OCI-LY3 (cell line): ENCODE measurements around the gene CLIP2.
"Not testable (repeated sequence)": the region's sequence is repeated elsewhere in the genome, so short reads cannot be mapped to it uniquely, and the experiment has no call there.

Experiments used
- H2AFZ ChIP-seq: fragments of 200-600, 300-600 bp; shearing (Covaris generic); 2 replicates; pipeline ENCODE4 v1.6.0; 2014; ENCODE audit warnings: antibody characterized with exemption, low read depth, low read length
- H3K27ac ChIP-seq: fragments of 200-600, 300-600 bp; sonication (generic); 2 replicates; pipeline ENCODE4 v1.5.1; 2014; ENCODE audit warnings: mild to moderate bottlenecking, low read length, moderate library complexity, mixed read lengths
- H3K27me3 ChIP-seq: fragments of 200-600, 300-600 bp; sonication (generic); 2 replicates; pipeline ENCODE4 v1.6.1; 2014; ENCODE audit warnings: low read depth, low read length, mixed read lengths
- H3K36me3 ChIP-seq: fragments of 200-600, 300-600 bp; sonication (generic); replicated peaks from 2 replicates; pipeline ENCODE3; 2014; ENCODE audit warnings: low read depth, low read length, mixed read lengths
- H3K4me1 ChIP-seq: fragments of 300-600, 200-600 bp; sonication (generic); 2 replicates; pipeline ENCODE4 v1.6.1; 2014; ENCODE audit warnings: low read length, mixed read lengths
- H3K4me2 ChIP-seq: fragments of 200-600, 300-600 bp; sonication (generic); 2 replicates; pipeline ENCODE4 v1.6.1; 2014; ENCODE audit warnings: low read length, mixed read lengths
- H3K4me3 ChIP-seq: fragments of 300-600, 200-600 bp; sonication (generic); 2 replicates; pipeline ENCODE4 v1.5.1; 2014; ENCODE audit warnings: antibody characterized with exemption, mild to moderate bottlenecking, low read length, moderate library complexity
- H3K79me2 ChIP-seq: fragments of 300-600, 200-600 bp; shearing (Covaris generic); 2 replicates; pipeline ENCODE4 v1.6.1; 2014; ENCODE audit warnings: mild to moderate bottlenecking, low read length, mixed read lengths
- H3K9ac ChIP-seq: fragments of 300-600, 200-600 bp; shearing (Covaris generic); 2 replicates; pipeline ENCODE4 v1.6.0; 2014; ENCODE audit warnings: mild to moderate bottlenecking, low read length, moderate library complexity
- H3K9me3 ChIP-seq: fragments of 200-600, 300-600 bp; shearing (Covaris generic); 2 replicates; pipeline ENCODE4 v1.6.1; 2014; ENCODE audit warnings: low read length, mixed read lengths; ENCODE audit not compliant: insufficient read depth
- H4K20me1 ChIP-seq: fragments of 200-600, 300-600 bp; sonication (generic); 2 replicates; pipeline ENCODE4 v1.6.1; 2016; ENCODE audit warnings: low read length, mixed read lengths; ENCODE audit not compliant: insufficient read depth
- EZH2phosphoT487 ChIP-seq: fragments of 200-600 bp; shearing (Covaris generic); IDR thresholded peaks from 2 replicates; pipeline ENCODE4 v1.6.1; 2018; ENCODE audit warnings: antibody characterized with exemption, mixed run types, low read depth
- TF ChIP-seq, protein P1 (sequence below): fragments of 200-600, 300-600 bp; sonication (generic); IDR thresholded peaks from 2 replicates; pipeline ENCODE4 v1.5.1; 2014; ENCODE audit warnings: antibody characterized with exemption, low read length, low read depth

Gene CLIP2

DNA sequence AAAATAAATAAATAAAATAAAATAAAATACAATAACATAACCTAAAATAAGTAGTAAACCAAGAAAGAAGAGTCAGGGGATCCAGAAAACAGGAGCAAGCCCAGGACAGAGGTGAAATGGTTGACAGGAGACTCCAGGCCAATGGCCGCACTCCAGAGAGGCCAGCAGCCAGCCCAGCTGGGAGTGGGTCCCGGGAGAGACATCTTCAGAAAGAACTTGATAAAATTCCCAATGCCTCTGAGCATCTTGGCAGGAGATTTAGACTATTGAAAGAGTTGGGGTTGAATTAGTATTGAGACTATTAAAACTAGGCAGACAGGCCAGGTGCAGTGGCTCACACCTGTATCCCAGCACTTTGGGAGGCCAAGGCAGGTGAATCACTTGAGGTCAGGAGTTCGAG, 62.6 kb downstream of the CLIP2 start:
- H2AFZ ChIP-seq, result no peak overlapping the region
- no peak overlapping the region for H3K4me3 ChIP-seq
- H3K4me2 ChIP-seq, result no peak overlapping the region
- peaks cover 7% of the 10 kb centered on the region for H3K4me1 ChIP-seq
- 0 out of 2 replicates have a peak, but pooled peaks cover 4% of the 10 kb centered on the region for H4K20me1 ChIP-seq
- no peaks in the 10 kb centered on the region for H3K27me3 ChIP-seq
- H3K9ac ChIP-seq, result no peak overlapping the region
- H3K36me3 ChIP-seq, result peaks cover 7% of the 10 kb centered on the region
- TF ChIP-seq, protein P1, sequence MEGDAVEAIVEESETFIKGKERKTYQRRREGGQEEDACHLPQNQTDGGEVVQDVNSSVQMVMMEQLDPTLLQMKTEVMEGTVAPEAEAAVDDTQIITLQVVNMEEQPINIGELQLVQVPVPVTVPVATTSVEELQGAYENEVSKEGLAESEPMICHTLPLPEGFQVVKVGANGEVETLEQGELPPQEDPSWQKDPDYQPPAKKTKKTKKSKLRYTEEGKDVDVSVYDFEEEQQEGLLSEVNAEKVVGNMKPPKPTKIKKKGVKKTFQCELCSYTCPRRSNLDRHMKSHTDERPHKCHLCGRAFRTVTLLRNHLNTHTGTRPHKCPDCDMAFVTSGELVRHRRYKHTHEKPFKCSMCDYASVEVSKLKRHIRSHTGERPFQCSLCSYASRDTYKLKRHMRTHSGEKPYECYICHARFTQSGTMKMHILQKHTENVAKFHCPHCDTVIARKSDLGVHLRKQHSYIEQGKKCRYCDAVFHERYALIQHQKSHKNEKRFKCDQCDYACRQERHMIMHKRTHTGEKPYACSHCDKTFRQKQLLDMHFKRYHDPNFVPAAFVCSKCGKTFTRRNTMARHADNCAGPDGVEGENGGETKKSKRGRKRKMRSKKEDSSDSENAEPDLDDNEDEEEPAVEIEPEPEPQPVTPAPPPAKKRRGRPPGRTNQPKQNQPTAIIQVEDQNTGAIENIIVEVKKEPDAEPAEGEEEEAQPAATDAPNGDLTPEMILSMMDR, result no peak
- TF ChIP-seq EZH2phosphoT487, result no peak
- no peaks in the 10 kb centered on the region for H3K79me2 ChIP-seq
- H3K27ac ChIP-seq, result no peak overlapping the region
- H3K9me3 ChIP-seq, result no peaks in the 10 kb centered on the region

DNA sequence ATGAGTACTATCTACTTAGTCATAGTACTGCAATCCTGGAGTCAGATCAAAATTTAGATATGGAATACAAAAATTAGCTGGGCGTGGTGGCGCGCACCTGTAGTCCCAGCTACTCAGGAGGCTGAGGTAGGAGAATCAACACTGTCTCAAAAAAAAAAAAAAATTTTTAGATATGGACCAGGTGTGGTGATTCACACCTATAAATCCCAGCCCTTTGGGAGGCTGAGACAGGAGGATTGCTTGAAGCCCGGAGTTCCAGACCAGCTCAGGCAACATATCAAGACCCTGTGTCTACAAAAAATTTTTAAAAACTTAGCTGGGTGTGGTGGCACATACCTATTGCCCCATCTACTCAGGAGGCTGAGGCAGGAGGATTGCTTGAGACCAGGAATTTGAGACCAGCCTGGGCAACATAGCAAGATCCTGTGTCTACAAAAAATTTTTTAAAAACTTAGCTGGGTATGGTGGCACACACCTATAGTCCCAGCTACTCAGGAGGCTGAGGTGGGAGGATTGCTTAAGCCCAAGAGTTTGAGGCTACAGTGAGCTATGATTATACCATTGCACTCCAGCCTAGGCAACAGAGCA, 63.4 kb downstream of the CLIP2 start:
- not testable (repeated sequence) for H2AFZ ChIP-seq, H3K4me3 ChIP-seq, H3K9me3 ChIP-seq, H3K79me2 ChIP-seq, H3K27me3 ChIP-seq, H3K4me1 ChIP-seq, H3K27ac ChIP-seq, H4K20me1 ChIP-seq, H3K9ac ChIP-seq, H3K36me3 ChIP-seq, H3K4me2 ChIP-seq

DNA sequence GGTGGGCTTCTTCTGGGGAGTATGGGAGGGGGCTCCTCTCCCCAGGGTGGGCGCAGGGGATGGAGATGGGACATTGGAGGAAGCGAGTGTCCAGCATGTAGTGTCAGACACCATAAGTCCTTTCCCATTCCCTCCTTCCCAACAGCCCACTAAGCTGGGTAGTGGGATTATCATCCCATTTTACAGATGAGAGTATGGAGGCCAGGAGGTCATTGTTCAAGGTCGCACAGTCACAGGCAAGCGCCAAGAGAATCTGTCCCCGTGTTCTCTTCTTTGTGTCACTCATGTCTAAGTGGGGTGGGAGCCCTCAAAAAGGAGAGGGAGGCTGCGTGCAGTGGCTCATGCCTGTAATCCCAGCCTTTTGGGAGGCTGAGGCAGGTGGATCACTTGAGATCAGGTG, 64.8 kb downstream of the CLIP2 start:
- Histone ChIP-seq H3K9ac (no peak overlapping the region), H2AFZ (no peak overlapping the region), H3K9me3 (no peaks in the 10 kb centered on the region), H3K27me3 (no peaks in the 10 kb centered on the region), H3K27ac (no peak overlapping the region), H3K79me2 (no peaks in the 10 kb centered on the region), H3K36me3 (peaks cover 7% of the 10 kb centered on the region), H3K4me2 (no peak overlapping the region), H4K20me1 (0 out of 2 replicates have a peak, but pooled peaks cover 4% of the 10 kb centered on the region), H3K4me3 (no peak overlapping the region), H3K4me1 (no peaks in the 10 kb centered on the region)
- TF ChIP-seq, protein P1, result no peak
- TF ChIP-seq EZH2phosphoT487, result no peak

DNA sequence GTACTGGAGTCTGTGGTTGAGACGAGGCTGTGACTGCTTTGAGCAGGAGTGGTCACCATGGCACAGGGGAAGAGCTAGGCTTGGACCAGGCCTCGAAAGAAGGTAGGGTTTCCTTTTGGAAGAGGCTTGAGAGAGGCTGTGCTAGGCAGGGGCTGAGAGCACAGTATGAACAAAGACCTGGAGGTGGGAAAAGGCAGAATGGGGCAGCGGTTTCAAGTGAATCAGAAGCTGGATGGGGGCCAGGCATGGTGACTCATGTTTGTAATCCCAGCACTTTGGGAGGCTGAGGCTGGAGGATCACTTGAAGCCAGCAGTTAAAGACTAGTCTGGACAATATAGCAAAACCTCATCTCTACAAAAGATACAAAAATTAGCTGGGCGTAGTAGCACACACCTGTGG, 65.9 kb downstream of the CLIP2 start:
- no peak for TF ChIP-seq EZH2phosphoT487
- TF ChIP-seq, protein P1, result no peak
- Histone ChIP-seq H3K4me1 (no peaks in the 10 kb centered on the region), H4K20me1 (0 out of 2 replicates have a peak, but pooled peaks cover 4% of the 10 kb centered on the region), H2AFZ (no peak overlapping the region), H3K9me3 (no peaks in the 10 kb centered on the region), H3K4me2 (no peak overlapping the region), H3K36me3 (peaks cover 12% of the 10 kb centered on the region), H3K4me3 (no peak overlapping the region), H3K27me3 (no peaks in the 10 kb centered on the region), H3K9ac (no peak overlapping the region), H3K79me2 (no peaks in the 10 kb centered on the region), H3K27ac (no peak overlapping the region)
